MM.1S (cell line): Measurements from ENCODE around the gene PAMR1.

Source experiments
- DNase-seq: peaks from one replicate; pipeline ENCODE4 v3.0.0-alpha.2; 2015
- H2AFZ ChIP-seq: fragments of 300-600 bp; sonication (generic); 2 replicates; pipeline ENCODE4 v1.6.0; 2016; ENCODE audit warnings: antibody characterized with exemption, low read length
- H3F3A ChIP-seq: fragments of 300-600 bp; sonication (generic); 2 replicates; pipeline ENCODE4 v1.6.1; 2016; ENCODE audit warnings: mild to moderate bottlenecking, antibody characterized with exemption, low read length, moderate library complexity, mixed read lengths; ENCODE audit not compliant: insufficient read depth
- H3K27ac ChIP-seq: fragments of 300-600 bp; sonication (generic); 2 replicates; pipeline ENCODE4 v1.5.1; 2016; ENCODE audit warnings: mild to moderate bottlenecking, low read length
- H3K27me3 ChIP-seq: fragments of 300-600 bp; sonication (generic); replicated peaks from 2 replicates; pipeline ENCODE4 v1.6.0; 2016; ENCODE audit warnings: low read length; ENCODE audit not compliant: insufficient read depth
- H3K36me3 ChIP-seq: fragments of 300-600 bp; sonication (generic); replicated peaks from 2 replicates; pipeline ENCODE4 v1.6.1; 2016; ENCODE audit warnings: mild to moderate bottlenecking, low read length, mixed read lengths; ENCODE audit not compliant: insufficient read depth
- H3K4me1 ChIP-seq: fragments of 300-600 bp; sonication (generic); 2 replicates; pipeline ENCODE4 v1.6.1; 2016; ENCODE audit warnings: low read length, mixed read lengths
- H3K4me2 ChIP-seq: fragments of 300-600 bp; sonication (generic); 2 replicates; pipeline ENCODE4 v1.6.0; 2016; ENCODE audit warnings: low read depth, low read length
- H3K4me3 ChIP-seq: fragments of 300-600 bp; sonication (generic); 2 replicates; pipeline ENCODE4 v1.5.1; 2016; ENCODE audit warnings: low read length, mixed read lengths
- H3K79me2 ChIP-seq: fragments of 300-600 bp; sonication (generic); 2 replicates; pipeline ENCODE4 v1.6.1; 2016; ENCODE audit warnings: mixed run types, low read length, mixed read lengths
- H3K9ac ChIP-seq: fragments of 300-600 bp; sonication (generic); 2 replicates; pipeline ENCODE4 v1.6.1; 2016; ENCODE audit warnings: low read length, mixed read lengths
- H3K9me2 ChIP-seq: fragments of 300-600 bp; sonication (generic); replicated peaks from 2 replicates; pipeline ENCODE4 v1.6.1; 2016; ENCODE audit warnings: mild to moderate bottlenecking, low read length, mixed read lengths; ENCODE audit not compliant: insufficient read depth
- H3K9me3 ChIP-seq: fragments of 300-600 bp; sonication (generic); replicated peaks from 2 replicates; pipeline ENCODE4 v1.6.1; 2016; ENCODE audit warnings: mild to moderate bottlenecking, low read length, mixed read lengths; ENCODE audit not compliant: insufficient read depth
- H4K20me1 ChIP-seq: fragments of 300-600 bp; sonication (generic); 2 replicates; pipeline ENCODE4 v1.6.1; 2016; ENCODE audit warnings: mild to moderate bottlenecking, low read length, moderate library complexity, mixed read lengths; ENCODE audit not compliant: insufficient read depth
- CTCF ChIP-seq: fragments of 300-600 bp; sonication (generic); IDR thresholded peaks from 2 replicates; pipeline ENCODE4 v1.5.1; 2016; ENCODE audit warnings: antibody characterized with exemption, low read length, mixed read lengths
- EZH2 ChIP-seq: fragments of 300-600 bp; sonication (generic); optimal IDR thresholded peaks from 2 replicates; pipeline ENCODE3; 2017; ENCODE audit warnings: low read depth, mild to moderate bottlenecking, antibody characterized with exemption, low read length, mixed read lengths
- EZH2phosphoT487 ChIP-seq: fragments of 300-600 bp; sonication (generic); IDR thresholded peaks from 2 replicates; pipeline ENCODE4 v1.6.1; 2018; ENCODE audit warnings: antibody characterized with exemption, low read length

Gene PAMR1

GRCh38 chr11:35436581-35437250, 88.7 kb downstream of the PAMR1 start:
- H3K27me3 ChIP-seq, result no peaks in the 10 kb centered on the region
- no peaks in the 10 kb centered on the region for H4K20me1 ChIP-seq
- H3K9me2 ChIP-seq, result no peaks in the 10 kb centered on the region
- H3F3A ChIP-seq, result no peaks in the 10 kb centered on the region
- H2AFZ ChIP-seq, result no peak overlapping the region
- H3K36me3 ChIP-seq, result no peaks in the 10 kb centered on the region
- no peak overlapping the region for H3K9ac ChIP-seq
- H3K27ac ChIP-seq, result no peak overlapping the region
- no peaks in the 10 kb centered on the region for H3K79me2 ChIP-seq
- H3K4me3 ChIP-seq, result no peak overlapping the region
- H3K4me1 ChIP-seq, result no peaks in the 10 kb centered on the region
- DNase-seq, result no peak
- TF ChIP-seq EZH2 (no peak), CTCF (no peak), EZH2phosphoT487 (no peak)
- no peak overlapping the region for H3K4me2 ChIP-seq
- no peaks in the 10 kb centered on the region for H3K9me3 ChIP-seq

GRCh38 chr11:35433588-35433987, 91.8 kb downstream of the PAMR1 start:
- DNase-seq, result no peak
- no peaks in the 10 kb centered on the region for H3K27me3 ChIP-seq
- TF ChIP-seq EZH2, result no peak
- no peak for TF ChIP-seq CTCF
- no peak for TF ChIP-seq EZH2phosphoT487
- no peak overlapping the region for H3K9ac ChIP-seq
- no peaks in the 10 kb centered on the region for H4K20me1 ChIP-seq
- H3K79me2 ChIP-seq, result no peaks in the 10 kb centered on the region
- H3K4me1 ChIP-seq, result no peaks in the 10 kb centered on the region
- no peaks in the 10 kb centered on the region for H3K9me2 ChIP-seq
- H3K36me3 ChIP-seq, result no peaks in the 10 kb centered on the region
- H3F3A ChIP-seq, result no peaks in the 10 kb centered on the region
- no peak overlapping the region for H3K4me3 ChIP-seq
- no peaks in the 10 kb centered on the region for H3K9me3 ChIP-seq
- no peak overlapping the region for H3K4me2 ChIP-seq
- no peak overlapping the region for H2AFZ ChIP-seq
- H3K27ac ChIP-seq, result no peak overlapping the region

GRCh38 chr11:35432464-35432863, 93.0 kb downstream of the PAMR1 start:
- Histone ChIP-seq H4K20me1 (no peaks in the 10 kb centered on the region), H3K27me3 (no peaks in the 10 kb centered on the region), H3K9ac (no peak overlapping the region), H3K9me3 (no peaks in the 10 kb centered on the region), H3K4me3 (no peak overlapping the region), H3K9me2 (no peaks in the 10 kb centered on the region), H3K79me2 (no peaks in the 10 kb centered on the region), H3F3A (no peaks in the 10 kb centered on the region), H2AFZ (no peak overlapping the region), H3K4me1 (no peaks in the 10 kb centered on the region), H3K36me3 (no peaks in the 10 kb centered on the region), H3K4me2 (no peak overlapping the region), H3K27ac (no peak overlapping the region)
- no peak for DNase-seq
- TF ChIP-seq EZH2phosphoT487, result no peak
- TF ChIP-seq EZH2, result no peak
- no peak for TF ChIP-seq CTCF
